ENCODE data around the gene WBP2NL.

DNA sequence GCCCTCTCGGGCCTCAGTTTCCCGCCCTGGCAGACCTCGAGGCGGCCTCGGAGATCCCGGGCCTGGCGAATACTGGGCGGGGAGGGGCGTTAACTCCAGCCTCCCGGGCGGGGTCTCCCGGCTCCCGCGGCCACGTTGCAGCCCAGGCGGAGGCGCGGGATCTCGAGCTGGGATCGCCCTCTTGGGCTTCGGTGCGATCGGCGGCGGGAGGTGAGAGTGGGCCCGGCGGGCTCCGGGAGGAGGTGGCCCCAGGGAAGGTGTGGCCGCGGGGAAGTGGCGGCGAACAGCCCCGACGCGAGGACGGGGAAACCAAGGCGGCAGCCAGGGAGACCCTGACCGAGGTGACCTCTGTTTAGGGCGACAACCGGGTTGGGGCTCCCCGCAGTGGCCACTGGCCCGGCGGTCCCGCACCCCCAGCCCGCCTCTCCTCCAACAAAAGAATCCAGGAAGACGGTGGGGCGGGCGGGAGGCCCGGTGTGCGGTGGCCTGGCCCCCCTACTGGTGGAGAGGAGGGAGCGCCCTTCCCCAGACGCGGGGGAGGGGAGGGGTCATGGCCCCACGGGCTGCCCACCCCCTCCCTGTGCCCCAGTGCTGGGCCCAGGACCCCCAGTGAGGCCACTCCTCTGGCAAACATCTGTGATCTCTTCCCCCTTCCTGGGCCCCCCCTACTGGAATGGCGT, 75.7 kb downstream of the WBP2NL start, which contains the start of gene PHETA2:
- TF ChIP-seq CTCF (IDR thresholded peaks at IDR 0.05) (peak in 3 of 4 experiments; percentile 52 to 62 (median 57)), POLR2AphosphoS5 (IDR thresholded peaks at IDR 0.05) (no peak), POLR2A (IDR thresholded peaks at IDR 0.05) (peak; percentile 19 to 20), EP300 (IDR thresholded peaks at IDR 0.05) (no peak)

Data from gastroesophageal sphincter (tissue), 3 donors.